SU-DHL-6 (cell line): ENCODE results near the gene OR2A12.

ENCODE experiments used
- H2AFZ ChIP-seq: fragments of 200-600 bp; sonication (generic); 2 replicates; pipeline ENCODE4 v1.6.1; 2014; ENCODE audit warnings: low read depth, mild to moderate bottlenecking, moderate library complexity, mixed read lengths, antibody characterized with exemption, low read length; ENCODE audit not compliant: severe bottlenecking
- H3F3A ChIP-seq: fragments of 200-600 bp; shearing (Covaris generic); 2 replicates; pipeline ENCODE4 v1.6.0; 2016; ENCODE audit warnings: antibody characterized with exemption, mild to moderate bottlenecking; ENCODE audit not compliant: insufficient read depth
- H3K27ac ChIP-seq: fragments of 200-600 bp; sonication (generic); 2 replicates; pipeline ENCODE4 v1.5.1; 2016; ENCODE audit warnings: low read depth, mild to moderate bottlenecking, low read length, moderate library complexity, mixed read lengths
- H3K27me3 ChIP-seq: fragments of 200-600 bp; sonication (generic), shearing (Covaris generic); 2 replicates; pipeline ENCODE4 v1.6.0; 2014; ENCODE audit warnings: mild to moderate bottlenecking, low read length
- H3K36me3 ChIP-seq: fragments of 200-600 bp; sonication (generic); 2 replicates; pipeline ENCODE4 v1.6.1; 2014; ENCODE audit warnings: mild to moderate bottlenecking, low read length, mixed read lengths
- H3K4me2 ChIP-seq: fragments of 300-600, 200-600 bp; shearing (Covaris generic), sonication (generic); 2 replicates; pipeline ENCODE4 v1.6.0; 2014; ENCODE audit warnings: low read length, low read depth, mild to moderate bottlenecking; ENCODE audit not compliant: poor library complexity, severe bottlenecking
- H3K4me3 ChIP-seq: fragments of 200-600 bp; sonication (generic); 2 replicates; pipeline ENCODE4 v1.5.1; 2014; ENCODE audit warnings: antibody characterized with exemption, low read length, mild to moderate bottlenecking, mixed read lengths; ENCODE audit not compliant: insufficient read depth, poor library complexity, severe bottlenecking
- H3K79me2 ChIP-seq: fragments of 200-600 bp; sonication (generic); 2 replicates; pipeline ENCODE4 v1.6.1; 2014; ENCODE audit warnings: mild to moderate bottlenecking, low read length, moderate library complexity; ENCODE audit not compliant: insufficient read depth
- H3K9ac ChIP-seq: fragments of 200-600 bp; sonication (generic); 2 replicates; pipeline ENCODE4 v1.7.0; 2014; ENCODE audit warnings: mild to moderate bottlenecking, low read length
- H3K9me2 ChIP-seq: fragments of 200-600 bp; sonication (generic); replicated peaks from 2 replicates; pipeline ENCODE4 v1.6.1; 2014; ENCODE audit warnings: low read length; ENCODE audit not compliant: insufficient read depth
- H3K9me3 ChIP-seq: fragments of 200-600 bp; sonication (generic); 2 replicates; pipeline ENCODE4 v1.6.1; 2014; ENCODE audit warnings: low read length, mixed read lengths; ENCODE audit not compliant: insufficient read depth
- H4K20me1 ChIP-seq: fragments of 200-600 bp; sonication (generic); 2 replicates; pipeline ENCODE4 v1.6.1; 2014; ENCODE audit warnings: low read depth, mild to moderate bottlenecking, antibody characterized with exemption, low read length, moderate library complexity, mixed read lengths
- EZH2phosphoT487 ChIP-seq: fragments of 200-600 bp; sonication (generic), shearing (Covaris generic); conservative IDR thresholded peaks from 2 replicates; pipeline ENCODE4 v1.6.1; 2018; ENCODE audit warnings: mild to moderate bottlenecking, antibody characterized with exemption, low read length, moderate library complexity, mixed read lengths
- TF ChIP-seq, protein P1 (sequence below): fragments of 200-600 bp; sonication (generic); IDR thresholded peaks from one replicate; pipeline ENCODE4 v1.5.1; 2017; ENCODE audit warnings: antibody characterized with exemption, mild to moderate bottlenecking, low read length, moderate library complexity; ENCODE audit not compliant: insufficient read depth, poor library complexity, severe bottlenecking

OR2A12 gene

DNA sequence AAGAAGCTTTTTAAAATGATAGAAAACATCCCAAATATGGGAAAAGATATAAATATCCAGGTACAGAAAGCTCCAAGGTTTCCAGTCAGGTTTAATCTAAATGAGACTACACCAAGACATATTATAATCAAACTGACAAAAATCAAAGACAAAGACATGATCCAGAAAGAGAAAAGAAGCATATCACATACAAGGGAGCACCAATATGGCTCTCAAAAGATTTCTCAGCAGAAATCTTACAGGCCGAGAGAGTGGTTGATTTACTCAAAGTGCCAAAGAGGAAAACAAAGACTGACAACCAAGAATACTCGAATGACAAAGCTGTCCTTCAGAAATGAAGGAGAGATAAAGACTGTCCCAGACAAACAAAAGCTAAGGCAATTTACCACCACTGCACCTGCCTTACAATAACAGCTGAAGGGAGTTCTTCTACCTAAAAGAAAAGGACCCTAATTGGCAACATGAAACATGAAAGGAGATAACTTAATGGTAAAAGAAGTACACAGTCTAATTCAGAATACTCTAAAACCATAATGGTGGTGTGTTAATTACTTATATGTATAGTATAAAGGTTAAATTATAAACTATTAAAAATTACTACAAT is 62.2 kb downstream of the OR2A12 start:
- Histone ChIP-seq H3K9me2 (no peaks in the 10 kb centered on the region), H4K20me1 (no peaks in the 10 kb centered on the region), H3K4me3 (no peak overlapping the region), H3K9me3 (no peaks in the 10 kb centered on the region), H3K27me3 (no peaks in the 10 kb centered on the region), H3K9ac (no peak overlapping the region), H3K27ac (no peak overlapping the region), H2AFZ (no peak overlapping the region), H3K79me2 (no peaks in the 10 kb centered on the region), H3F3A (no peaks in the 10 kb centered on the region), H3K4me2 (no peak overlapping the region), H3K36me3 (no peaks in the 10 kb centered on the region)
- no peak for TF ChIP-seq EZH2phosphoT487
- TF ChIP-seq, protein P1, sequence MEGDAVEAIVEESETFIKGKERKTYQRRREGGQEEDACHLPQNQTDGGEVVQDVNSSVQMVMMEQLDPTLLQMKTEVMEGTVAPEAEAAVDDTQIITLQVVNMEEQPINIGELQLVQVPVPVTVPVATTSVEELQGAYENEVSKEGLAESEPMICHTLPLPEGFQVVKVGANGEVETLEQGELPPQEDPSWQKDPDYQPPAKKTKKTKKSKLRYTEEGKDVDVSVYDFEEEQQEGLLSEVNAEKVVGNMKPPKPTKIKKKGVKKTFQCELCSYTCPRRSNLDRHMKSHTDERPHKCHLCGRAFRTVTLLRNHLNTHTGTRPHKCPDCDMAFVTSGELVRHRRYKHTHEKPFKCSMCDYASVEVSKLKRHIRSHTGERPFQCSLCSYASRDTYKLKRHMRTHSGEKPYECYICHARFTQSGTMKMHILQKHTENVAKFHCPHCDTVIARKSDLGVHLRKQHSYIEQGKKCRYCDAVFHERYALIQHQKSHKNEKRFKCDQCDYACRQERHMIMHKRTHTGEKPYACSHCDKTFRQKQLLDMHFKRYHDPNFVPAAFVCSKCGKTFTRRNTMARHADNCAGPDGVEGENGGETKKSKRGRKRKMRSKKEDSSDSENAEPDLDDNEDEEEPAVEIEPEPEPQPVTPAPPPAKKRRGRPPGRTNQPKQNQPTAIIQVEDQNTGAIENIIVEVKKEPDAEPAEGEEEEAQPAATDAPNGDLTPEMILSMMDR = no peak
